GM19238 (cell line): ENCODE results near the gene KCNJ4.

Experiments
- DNase-seq: peaks from one replicate; pipeline ENCODE4 v3.0.0; 2011; ENCODE audit warnings: low spot score; ENCODE audit not compliant: insufficient read length

KCNJ4 gene

DNA sequence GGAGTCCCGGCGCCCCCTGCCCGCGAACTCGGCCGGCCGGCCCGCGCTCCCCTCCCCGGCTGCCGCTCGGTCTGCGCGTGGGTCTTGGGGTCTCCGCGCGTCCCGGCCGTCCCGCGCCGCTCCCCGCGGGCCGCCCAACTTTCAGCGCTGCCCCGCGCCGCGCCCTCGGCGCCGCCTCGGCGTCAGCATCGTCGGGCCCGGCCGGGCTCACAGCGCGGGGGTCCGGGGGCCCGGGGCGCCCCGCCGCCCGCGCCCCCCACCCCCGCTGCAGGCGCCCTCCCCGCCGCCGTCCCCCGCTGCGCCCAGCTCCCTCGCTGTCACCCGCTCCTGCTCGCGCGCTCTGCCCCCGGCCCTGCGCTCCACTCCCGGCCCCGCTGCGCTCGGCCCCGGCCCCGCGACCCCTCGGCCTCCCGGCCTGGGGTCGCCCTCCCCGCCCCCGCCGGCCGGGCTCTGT lies at the start of gene KCNJ4:
KCNJ4 (minus strand) TSS at position 124 of the 454 bp plus-strand sequence. CDS start 27,067 bp downstream, outside the sequence.
- no peak for DNase-seq

DNA sequence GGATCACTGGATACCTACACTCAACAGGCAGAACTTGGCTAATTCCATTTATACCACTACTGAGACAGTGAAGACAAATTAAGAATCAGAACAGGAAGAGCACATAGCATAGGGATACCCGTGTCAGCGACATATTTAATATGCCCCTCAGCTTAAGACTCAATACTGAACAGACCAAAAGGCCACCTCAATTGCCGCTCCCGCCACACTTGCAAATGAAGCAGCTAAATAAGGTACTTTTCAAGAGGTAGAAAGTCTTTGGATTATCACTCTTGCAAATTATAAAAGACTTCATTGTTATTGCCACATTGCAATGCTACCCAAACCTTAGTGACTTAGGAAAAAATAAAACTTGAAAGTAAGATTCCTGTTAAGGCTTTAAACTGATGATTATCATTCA lies 48.0 kb upstream of the KCNJ4 start:
- no peak for DNase-seq

DNA sequence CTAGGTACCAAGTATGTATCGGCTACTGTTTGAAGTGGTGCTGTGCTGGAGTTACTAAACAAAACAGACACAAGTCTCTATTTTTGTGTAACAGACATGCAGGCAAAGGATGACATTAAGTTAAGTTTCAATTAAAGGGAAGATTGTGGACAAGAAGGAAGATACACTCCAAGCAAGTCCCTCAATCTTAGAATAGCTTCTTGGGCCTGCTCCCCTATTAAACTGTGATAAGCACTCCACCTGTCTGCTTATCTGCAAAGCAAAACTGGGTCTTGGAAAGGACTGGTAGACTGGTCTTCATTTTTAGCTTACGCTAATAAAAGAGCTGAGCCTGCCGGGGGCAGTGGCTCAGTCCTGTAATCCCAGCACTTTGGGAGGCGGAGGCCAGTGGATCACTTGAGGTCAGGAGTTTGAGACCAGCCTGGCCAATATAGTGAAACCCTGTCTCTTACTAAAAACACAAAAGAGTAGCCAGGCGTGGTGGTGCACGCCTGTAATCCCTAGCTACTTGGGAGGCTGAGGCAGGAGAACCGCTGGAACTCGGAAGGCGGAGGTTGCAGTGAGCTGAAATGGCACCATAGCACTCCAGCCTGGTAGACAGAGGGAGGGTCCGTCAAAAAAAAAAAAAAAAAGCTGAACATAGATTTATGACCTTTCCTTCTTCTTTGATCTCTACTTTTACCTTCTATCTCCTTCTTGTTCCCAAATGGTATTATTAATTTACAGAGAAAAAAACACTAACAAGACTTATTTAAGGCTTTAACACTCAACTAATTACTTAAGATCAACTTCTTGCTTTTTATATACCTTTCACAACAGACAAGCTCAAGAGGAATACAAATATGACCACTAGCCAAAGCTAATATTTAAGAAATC lies 47.0 kb upstream of the KCNJ4 start:
- no peak for DNase-seq

DNA sequence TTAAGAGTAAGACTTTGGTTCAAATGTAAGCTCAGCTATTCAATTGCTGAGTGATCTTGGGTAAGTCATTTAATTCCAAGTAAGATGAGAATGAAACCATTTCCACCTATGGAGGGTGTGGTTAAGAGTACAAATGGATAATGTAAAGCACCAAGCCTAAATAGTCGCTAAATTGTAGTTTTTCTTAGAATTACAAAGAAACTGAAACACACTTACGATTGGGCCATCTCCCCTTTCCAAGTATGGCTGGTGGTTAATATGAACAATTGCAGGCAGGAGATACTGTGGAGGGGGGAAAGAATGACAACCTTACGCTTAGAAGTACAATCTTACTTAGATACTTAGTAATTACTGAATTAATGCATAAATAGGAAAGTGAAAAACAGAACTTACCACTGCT lies 42.9 kb upstream of the KCNJ4 start:
- no peak for DNase-seq

DNA sequence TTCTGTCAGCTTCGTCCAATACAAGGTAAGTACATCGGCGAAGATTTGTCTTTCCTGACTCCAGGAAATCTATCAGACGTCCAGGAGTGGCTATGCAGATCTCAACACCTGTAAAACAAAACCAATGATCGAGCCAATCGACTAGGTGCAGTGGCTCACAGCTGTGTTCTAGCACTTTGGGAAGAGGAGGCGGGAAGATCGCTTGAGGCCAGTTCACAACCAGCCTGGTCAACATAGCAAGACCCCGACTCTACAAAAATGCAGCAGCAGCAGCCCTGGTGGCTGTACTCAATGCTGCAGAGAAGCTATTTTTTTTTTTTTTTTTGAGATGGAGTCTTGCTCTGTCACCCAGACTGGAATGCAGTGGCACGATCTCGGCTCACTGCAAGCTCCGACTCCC lies 39.9 kb upstream of the KCNJ4 start:
- no peak for DNase-seq

DNA sequence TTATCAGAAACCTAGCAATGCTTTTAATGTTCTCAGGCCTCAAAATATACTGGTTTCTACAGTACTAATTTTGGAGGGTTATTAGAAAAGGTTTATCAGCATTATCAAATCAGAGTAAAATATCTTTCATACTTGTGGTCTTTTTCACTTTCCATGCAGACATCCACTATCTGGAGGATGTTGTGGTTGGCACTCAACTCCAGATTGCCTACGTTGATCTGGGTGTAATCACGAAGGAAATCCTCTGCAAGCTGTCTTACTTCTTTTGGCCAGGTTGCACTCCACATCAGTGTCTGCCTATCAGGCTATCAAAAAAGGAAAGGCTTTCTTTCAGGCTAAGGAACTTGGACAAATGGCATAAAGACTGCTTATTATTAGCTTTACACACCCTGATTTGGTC lies 39.5 kb upstream of the KCNJ4 start:
- DNase-seq: no peak

DNA sequence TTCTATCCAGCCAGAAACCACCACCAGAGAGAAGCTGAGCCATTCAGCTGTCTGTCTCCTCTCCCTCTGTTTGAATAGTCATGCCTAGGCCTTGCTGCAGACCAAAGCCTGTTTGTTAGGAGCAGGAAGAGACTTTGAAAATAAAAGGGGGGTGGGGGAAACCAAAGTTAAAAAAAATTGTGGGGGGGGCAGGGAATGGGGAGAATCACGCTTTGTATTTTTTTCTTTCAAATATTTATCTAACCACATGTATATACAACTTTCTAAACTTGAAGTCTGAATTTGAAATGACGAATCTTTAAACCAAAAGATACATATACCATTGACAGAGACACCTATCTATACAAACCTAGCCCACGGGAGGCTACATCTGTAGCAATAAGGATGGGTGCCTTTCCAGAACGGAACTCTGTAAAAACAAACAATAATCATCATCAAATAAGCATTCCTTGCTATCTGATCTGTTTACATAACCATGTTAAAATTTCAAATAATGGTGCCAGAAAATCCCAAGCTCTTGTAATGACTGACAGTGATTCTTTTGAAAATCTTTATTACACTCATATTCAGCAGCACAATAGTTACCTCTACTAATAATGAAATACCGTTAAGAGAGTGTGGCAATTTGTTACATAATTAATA lies 36.8 kb upstream of the KCNJ4 start:
- DNase-seq: no peak

DNA sequence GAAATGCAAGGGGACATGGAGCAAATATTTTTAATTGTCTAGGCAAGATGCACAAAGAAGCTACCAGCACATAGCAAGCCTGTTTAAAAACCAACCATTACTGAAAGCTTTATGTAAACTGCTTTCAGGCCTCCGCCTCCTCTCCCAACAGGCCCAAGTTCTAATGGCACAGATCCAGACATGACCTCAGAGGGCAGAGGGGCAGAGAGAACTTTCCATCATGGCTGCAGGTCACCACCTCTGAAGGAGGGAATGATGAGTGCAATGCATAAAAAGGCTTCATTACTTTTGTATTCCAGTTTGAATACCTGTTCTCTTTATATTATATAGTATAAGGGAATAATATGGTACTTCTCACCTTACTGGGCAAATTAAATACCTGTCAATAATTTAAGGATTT lies 35.9 kb upstream of the KCNJ4 start:
- no peak for DNase-seq

DNA sequence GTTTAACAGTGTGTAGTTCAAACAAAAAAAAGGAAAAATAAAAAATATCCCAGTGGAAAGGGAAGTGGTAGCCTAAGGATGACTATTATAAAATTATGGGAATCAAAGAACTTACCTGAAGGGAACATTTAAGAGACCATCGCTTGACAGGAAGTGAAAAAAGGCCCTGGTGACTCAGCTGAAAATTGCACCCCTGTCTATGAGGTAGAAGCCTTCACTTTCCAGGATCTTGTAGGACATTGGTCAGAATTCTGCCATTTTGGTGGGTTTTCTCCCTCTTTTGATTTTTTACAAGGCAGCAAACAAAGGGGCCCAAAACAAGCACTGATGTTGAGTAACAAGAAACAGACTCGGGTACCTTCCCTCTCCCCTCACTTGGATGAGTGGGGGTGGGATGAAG lies 35.5 kb upstream of the KCNJ4 start:
- DNase-seq: no peak

DNA sequence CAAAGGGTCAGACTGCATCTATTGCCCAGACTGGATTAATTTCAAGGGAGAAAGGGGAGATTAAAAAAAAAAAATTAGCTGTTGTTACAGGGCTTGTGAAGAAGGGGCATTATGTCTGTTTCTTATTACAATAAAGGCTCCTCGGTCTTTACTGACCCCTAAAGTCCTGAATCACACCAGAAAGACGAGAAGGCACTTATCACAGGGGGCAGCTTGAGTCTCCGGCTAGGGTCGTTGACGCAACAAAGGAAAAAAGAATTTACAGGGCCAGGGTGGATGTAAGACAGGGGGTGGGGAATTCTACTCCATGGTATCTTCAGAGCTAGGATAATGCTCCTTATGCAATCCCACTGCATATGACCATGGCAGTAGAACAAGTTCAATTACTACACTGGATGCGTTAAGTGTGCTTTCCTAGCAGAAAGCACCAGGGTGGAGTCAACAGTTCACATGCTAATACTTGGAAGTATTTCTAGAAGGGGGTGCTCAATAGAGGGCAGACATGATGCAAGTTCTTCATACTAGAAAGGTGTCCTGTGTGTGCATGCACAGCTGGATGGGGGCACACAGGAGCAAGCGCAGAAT lies 34.7 kb upstream of the KCNJ4 start:
- no peak for DNase-seq

DNA sequence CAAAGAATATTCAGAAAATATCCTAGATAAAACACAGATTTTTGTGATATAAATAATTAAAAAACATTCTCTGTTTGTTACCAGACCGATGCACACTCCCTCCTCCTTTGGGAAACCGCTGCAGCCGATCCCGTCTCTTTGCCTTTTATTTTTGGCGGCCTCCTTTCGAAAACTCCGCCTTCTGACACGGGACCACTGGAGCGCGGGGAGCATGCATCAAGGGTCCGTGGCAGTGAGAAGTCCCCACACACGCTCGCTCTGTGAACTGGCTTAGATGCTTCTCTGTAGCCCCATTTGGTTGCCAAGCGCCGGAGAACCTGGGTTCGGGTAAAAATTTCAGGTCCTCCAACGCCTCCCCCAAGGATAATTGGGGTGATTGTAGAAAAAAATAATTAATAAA lies 34.1 kb upstream of the KCNJ4 start:
- DNase-seq: no peak

DNA sequence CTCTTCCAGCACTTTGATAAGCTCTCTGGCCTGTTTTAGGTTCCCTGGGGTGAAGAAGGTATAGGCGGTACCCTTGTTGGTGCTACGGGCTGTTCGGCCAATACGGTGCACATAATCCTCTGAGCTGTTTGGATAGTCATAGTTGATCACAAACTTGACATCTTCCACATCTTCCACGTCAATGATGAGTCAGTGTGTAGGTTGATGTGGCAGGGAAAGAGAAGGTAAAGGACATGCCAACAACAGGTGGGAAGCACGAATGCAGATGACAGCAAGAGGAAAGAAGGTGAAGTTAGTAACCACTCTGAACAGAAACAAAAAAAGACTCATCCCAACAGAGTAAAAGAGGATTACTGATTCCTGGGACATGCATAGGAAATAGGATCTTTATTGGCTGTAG lies 32.9 kb upstream of the KCNJ4 start:
- no peak for DNase-seq

DNA sequence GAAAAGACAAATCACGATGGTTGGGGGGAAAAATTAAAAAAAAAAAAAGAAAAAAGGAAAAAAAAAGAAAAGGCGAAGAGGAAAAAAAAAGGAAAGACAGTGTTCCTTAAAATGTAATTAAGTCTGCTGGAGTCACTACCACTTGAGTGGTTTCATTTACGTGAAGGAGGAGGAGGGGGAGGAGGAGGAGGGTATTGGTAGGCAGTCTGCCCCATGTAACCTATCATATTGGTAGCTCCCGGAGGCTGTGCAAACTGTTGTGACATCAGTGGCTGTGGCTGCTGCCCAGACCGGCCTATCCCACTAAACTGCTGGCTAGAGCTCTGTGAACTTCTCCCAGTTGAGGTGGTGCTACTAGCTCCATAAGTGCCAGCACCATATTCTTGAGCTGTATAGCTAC lies 30.8 kb upstream of the KCNJ4 start:
- DNase-seq: no peak

DNA sequence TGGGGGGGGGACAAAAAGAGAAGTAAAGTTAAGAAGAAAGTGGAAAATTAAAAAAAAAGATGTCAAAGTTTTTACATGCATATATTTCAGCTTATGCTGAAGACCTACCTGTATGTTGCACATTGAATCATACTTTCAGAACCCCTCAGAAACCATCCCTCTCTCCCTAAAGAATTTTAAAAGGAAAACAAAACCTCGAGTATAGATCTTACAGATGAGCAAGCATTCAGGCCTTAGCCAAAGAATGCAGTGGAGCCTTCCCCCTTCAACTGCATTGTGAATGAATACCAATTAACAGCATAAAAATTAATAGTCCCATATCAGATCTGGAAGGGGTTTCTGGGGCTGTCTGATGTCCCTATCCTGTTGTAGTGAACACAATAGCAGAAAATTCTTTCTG lies 29.2 kb upstream of the KCNJ4 start:
- DNase-seq: no peak

DNA sequence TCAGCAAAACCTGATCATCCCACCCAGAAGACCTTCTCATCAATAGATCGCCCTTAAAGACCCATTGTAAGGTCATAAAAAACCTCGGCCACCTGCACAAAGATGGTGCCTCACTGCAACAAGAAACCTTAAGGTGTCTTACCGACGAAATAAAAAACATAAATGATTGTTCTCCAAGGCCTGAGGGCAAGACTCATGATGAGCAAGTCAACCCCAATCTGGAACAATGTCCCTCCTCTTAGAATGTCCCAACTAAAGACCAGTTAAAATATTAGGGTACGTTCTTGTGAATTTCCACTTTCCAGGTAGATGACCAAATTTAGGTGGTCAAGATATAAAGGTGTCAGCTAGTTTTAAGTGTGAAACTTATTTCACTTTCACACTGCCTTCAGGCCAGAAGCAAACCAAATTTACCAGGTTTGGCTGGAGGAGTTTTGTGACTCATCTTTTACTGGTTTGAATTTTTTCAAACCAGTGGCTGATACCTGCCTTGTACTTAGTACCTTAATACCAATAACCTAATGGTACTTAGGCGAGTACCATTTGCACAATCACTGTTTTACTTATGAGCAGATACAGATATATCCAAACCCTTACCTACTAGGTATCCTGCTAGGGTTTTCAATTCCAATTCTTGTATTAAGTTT lies 27.8 kb upstream of the KCNJ4 start:
- DNase-seq: no peak

DNA sequence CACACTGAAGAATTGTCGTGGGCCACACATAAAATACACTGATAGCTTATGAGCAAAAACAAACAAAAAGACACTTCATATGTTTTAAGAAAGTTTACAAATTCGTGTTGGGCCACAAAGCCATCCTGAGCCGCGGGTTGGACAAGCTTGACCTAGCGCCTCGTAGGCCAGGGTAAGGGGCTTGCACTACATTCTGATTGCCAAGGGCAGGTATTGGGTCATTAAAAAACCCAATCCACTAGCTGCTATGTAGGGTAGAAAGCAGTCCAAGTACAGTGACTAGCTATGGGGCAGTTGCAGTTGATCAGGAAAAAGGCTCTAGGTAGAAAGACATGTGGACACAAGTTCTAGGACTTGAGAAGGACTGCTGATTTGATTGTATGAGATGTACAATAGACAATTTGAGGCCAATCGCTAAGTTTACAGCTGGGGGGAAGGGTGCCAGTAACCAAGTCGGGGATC lies 26.9 kb upstream of the KCNJ4 start:
- DNase-seq: no peak

DNA sequence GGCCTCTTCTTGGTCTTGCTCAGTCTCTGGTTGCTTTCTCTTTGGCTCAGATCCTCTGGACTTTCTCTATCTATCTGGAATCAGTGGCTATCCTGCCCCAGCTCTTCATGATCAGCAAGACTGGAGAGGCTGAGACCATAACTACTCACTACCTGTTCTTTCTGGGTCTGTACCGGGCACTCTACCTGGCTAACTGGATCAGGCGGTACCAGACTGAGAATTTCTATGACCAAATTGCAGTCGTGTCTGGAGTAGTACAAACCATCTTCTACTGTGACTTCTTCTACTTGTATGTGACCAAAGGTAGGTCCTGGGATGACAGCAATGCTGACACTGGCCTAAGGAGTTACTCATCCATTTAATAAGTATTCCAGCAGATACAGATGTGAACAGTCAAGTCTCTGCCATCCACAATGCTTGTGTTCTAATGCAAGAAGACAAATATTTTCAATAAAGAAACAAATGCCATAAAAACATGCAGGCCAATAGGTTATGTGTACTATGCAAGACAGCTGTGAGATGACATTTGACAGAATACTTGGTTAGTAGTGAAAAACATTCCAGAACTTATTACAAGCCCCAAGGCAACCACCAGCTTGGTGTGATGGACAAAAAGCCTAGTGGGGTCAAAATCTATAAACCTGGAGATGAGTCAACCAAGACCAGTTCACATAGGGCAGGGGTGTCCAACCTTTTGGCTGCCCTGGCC lies 26.3 kb upstream of the KCNJ4 start:
- DNase-seq: no peak

DNA sequence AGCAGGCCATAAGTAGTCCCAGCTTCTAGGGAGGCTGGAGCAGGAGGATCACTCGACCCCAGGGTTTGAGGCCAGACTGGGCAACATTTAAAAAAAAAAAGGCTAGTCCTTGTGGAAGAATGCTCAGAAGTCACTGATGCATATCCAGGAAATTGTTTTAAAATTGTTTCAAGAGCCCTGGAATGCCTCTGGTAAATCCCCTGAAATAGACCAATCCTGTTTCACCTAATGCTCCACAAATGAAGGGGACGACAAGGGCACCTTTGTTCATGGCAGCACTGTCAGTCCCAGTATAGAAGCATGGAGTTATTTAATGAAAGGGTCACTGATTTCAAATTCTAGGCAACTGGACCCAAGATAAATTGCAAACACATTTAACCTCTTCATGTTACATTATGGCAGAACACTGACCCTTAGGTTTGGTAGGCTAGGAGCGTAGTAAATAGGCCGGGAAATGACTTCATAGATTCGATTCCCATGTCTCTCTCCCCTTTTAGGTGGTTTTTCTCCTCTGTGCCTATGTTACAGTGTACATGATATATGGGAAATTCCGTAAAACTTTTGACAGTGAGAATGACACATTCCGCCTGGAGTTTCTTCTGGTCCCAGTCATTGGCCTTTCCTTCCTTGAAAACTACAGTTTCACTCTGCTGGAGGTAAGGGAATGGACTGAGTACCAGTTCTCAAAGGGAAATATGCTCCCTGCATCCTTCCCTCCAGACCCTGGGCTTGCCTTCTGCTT lies 24.3 kb upstream of the KCNJ4 start:
- no peak for DNase-seq

DNA sequence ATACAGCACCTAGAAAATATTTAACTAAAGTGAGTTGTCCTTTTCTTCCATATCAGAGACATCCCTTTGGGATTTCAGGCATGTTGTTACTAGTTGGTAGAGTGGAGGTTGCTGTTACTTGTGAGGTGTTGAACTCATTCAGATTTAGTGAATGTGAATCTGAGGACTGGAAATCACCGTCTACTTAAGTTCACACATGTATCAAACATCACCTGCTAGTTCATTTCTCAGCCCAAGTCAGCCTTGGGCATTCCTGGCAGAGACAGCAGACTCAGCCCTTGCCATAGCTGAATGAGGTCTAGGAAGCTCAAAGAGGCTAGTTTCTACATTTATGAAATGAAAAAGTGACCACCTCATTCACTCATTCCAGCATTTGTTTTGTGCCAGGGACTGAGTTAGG lies 22.6 kb upstream of the KCNJ4 start:
- DNase-seq: no peak

DNA sequence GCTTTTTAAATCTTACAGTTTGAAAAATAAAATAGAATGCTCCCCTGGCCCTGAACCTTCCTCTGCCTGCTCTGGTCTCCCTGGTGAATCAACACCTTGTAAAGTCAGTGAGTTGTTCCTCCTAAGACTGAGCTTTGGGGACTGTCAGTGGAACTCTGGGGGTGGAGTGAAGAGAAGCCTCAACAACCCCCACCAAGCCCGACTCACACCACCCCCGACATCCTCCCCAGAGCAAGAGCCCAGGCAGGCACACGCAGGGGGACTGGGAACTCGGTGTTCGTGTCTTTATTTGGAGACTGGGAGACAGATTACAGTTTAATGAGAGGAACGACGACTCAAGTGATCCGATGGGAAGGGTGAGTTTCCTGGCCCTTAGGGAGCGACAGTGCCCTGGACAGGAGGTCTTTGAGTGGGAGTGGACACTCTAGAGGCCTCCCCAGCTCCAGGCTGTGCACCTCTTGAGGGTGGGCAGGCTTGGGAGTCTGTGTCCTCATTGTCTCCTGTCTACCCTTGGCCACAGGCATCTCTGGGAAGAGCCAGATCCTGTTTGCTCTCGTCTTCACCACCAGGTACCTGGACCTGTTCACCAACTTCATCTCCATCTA lies 19.1 kb upstream of the KCNJ4 start:
- no peak for DNase-seq
